Measurements from ENCODE around the gene HIF1A. TPM values are rescaled to one million over a fixed set of nuclear protein-coding genes. Genes with fewer than 3 reads are reported as not detected.

The HIF1A gene
- total and polyA plus RNA-seq, 4 donors = 28.9 to 291 (median 191) TPM

GRCh38 chr14:61703342-61704129 lies 8.2 kb downstream of the HIF1A start:
- no peaks in the 10 kb centered on the region for H3K27me3 ChIP-seq (ENCODE audit: control insufficient read depth in 3 of 3, insufficient read depth in 3 of 3, low read length in 2 of 3)
- WGBS, 2 donors = 54 to 65% methylated on average over 3 of the region's 3 CpGs
- ATAC-seq (ENCODE audit: insufficient read depth, low FRiP score) (no peak), DNase-seq (no peak)
- peaks cover 0 to 15% (median 5%) of the 10 kb centered on the region in 5 donors for H3K4me1 ChIP-seq (ENCODE audit: control insufficient read depth in 5 of 5, insufficient read depth in 5 of 5, low read length in 5 of 5)
- no peak overlapping the region for H3K4me3 ChIP-seq
- H3K27ac ChIP-seq (ENCODE audit: low read depth in 1 of 2, low read length in 1 of 2) = no peak overlapping the region
- TF ChIP-seq CTCF (IDR thresholded peaks at IDR 0.05; ENCODE audit: control extremely low read depth, extremely low read depth) = no peak
- H3K36me3 ChIP-seq (ENCODE audit: control insufficient read depth in 4 of 4, insufficient read depth in 4 of 4, low read length in 4 of 4) = no peaks in the 10 kb centered on the region
- H3K9ac ChIP-seq (ENCODE audit: insufficient read depth in 1 of 2, low read length in 2 of 2) = no peak overlapping the region
- H3K9me3 ChIP-seq (ENCODE audit: control insufficient read depth in 4 of 4, insufficient read depth in 3 of 4, low read length in 3 of 4) = no peaks in the 10 kb centered on the region

- no peaks in the 10 kb centered on the region for H3K9me3 ChIP-seq (ENCODE audit: control insufficient read depth in 4 of 4, insufficient read depth in 3 of 4, low read length in 3 of 4)
- H3K4me3 ChIP-seq = no peak overlapping the region
- DNase-seq = no peak
- H3K9ac ChIP-seq (ENCODE audit: insufficient read depth in 1 of 2, low read length in 2 of 2) = no peak overlapping the region
- H3K27me3 ChIP-seq (ENCODE audit: control insufficient read depth in 3 of 3, insufficient read depth in 3 of 3, low read length in 2 of 3) = no peaks in the 10 kb centered on the region
- no peaks in the 10 kb centered on the region for H3K36me3 ChIP-seq (ENCODE audit: control insufficient read depth in 4 of 4, insufficient read depth in 4 of 4, low read length in 4 of 4)
- no peak for ATAC-seq (ENCODE audit: insufficient read depth, low FRiP score)
- H3K4me1 ChIP-seq (ENCODE audit: control insufficient read depth in 5 of 5, insufficient read depth in 5 of 5, low read length in 5 of 5) = peaks cover 0 to 9% (median 0%) of the 10 kb centered on the region in 5 donors
- no peak overlapping the region for H3K27ac ChIP-seq (ENCODE audit: low read depth in 1 of 2, low read length in 1 of 2)
- 84 to 94% methylated on average over 3 of the region's 3 CpGs for WGBS, 2 donors
- TF ChIP-seq CTCF (IDR thresholded peaks at IDR 0.05; ENCODE audit: control extremely low read depth, extremely low read depth) = no peak
Observed at GRCh38 chr14:61704554-61704953, 9.2 kb downstream of the HIF1A start.

GRCh38 chr14:61705017-61705416 lies 9.7 kb downstream of the HIF1A start:
- H3K4me3 ChIP-seq = no peak overlapping the region
- no peak for DNase-seq
- no peaks in the 10 kb centered on the region for H3K36me3 ChIP-seq (ENCODE audit: control insufficient read depth in 4 of 4, insufficient read depth in 4 of 4, low read length in 4 of 4)
- no peak for ATAC-seq (ENCODE audit: insufficient read depth, low FRiP score)
- WGBS, 2 donors = 68 to 77% methylated on average over 1 of the region's 1 CpG
- H3K9ac ChIP-seq (ENCODE audit: insufficient read depth in 1 of 2, low read length in 2 of 2) = no peak overlapping the region
- peaks cover 0 to 9% (median 0%) of the 10 kb centered on the region in 5 donors for H3K4me1 ChIP-seq (ENCODE audit: control insufficient read depth in 5 of 5, insufficient read depth in 5 of 5, low read length in 5 of 5)
- H3K27ac ChIP-seq (ENCODE audit: low read depth in 1 of 2, low read length in 1 of 2) = no peak overlapping the region
- no peaks in the 10 kb centered on the region for H3K9me3 ChIP-seq (ENCODE audit: control insufficient read depth in 4 of 4, insufficient read depth in 3 of 4, low read length in 3 of 4)
- TF ChIP-seq CTCF (IDR thresholded peaks at IDR 0.05; ENCODE audit: control extremely low read depth, extremely low read depth) = no peak
- H3K27me3 ChIP-seq (ENCODE audit: control insufficient read depth in 3 of 3, insufficient read depth in 3 of 3, low read length in 2 of 3) = no peaks in the 10 kb centered on the region

Measured in lung (tissue), 12 donors.